GM18907 (cell line): ENCODE measurements around the gene FOXD1.
"Not testable (repeated sequence)": the region's sequence is repeated elsewhere in the genome, so short reads cannot be mapped to it uniquely, and the experiment has no call there.

Source experiments
- ATAC-seq: cut with Tn5 transposase; IDR thresholded peaks from one replicate; pipeline ENCODE4 v1.9.1; 2021; ENCODE audit warnings: mild to moderate bottlenecking, moderate library complexity; ENCODE audit not compliant: unreplicated experiment

FOXD1 gene

GRCh38 chr5:73419117-73419464 lies 29.5 kb downstream of the FOXD1 start:
- no peak for ATAC-seq

- ATAC-seq: no peak
Observed at GRCh38 chr5:73418244-73418691, 30.3 kb downstream of the FOXD1 start.

GRCh38 chr5:73417303-73418034 lies 31.1 kb downstream of the FOXD1 start:
- no peak for ATAC-seq

- no peak for ATAC-seq
Observed at GRCh38 chr5:73415617-73416016, 33.0 kb downstream of the FOXD1 start.

- ATAC-seq: no peak
Observed at GRCh38 chr5:73415171-73415570, 33.4 kb downstream of the FOXD1 start.

DNA sequence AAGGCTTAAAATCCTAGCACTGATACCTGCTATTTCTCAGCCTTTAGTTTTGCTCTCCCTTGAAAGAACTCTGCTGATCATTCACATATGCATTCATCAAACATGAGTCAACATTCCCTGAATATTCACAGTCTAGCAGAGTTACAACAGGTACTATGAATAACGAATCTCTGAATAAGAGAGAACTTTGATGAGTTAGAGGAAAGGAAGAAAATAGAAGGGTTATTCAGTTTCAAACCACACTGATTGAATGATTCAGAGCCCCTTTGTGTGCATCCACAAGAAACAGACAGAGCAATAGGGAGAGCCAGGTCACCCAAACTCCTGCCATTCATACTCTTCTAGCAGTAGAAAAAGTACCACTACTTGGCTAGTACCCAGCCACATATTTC lies 36.0 kb downstream of the FOXD1 start:
- ATAC-seq: no peak

DNA sequence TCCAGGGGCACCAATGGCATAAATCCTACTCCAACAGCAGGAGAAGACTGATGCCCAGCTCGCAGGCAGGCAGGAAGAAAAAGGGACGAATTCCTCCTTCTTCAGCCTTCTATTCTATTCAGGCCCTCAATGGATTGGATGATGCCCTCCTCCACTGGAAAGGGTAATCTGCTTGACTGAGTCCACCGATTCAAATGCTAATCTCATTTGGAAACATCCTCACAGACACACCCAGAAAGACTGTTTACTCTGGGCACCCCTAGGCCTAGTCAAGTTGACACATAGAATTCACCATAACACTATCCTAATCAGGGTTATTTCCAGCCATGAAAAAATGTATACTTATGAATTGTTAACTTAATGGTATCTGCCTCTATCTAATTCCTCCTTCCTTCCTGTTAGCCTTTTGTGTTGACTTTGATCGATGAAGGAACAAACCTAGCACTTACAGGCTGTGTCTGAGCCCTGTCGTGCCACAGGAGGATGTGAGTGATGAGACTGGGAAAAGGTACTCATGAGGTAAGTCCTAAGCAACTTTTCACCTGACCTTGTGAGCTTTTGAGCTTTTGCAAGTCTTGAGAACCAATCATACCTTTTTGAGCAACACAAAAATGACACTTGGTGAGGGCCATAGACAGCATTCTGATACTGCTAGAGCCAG lies 36.5 kb downstream of the FOXD1 start:
- ATAC-seq: no peak

DNA sequence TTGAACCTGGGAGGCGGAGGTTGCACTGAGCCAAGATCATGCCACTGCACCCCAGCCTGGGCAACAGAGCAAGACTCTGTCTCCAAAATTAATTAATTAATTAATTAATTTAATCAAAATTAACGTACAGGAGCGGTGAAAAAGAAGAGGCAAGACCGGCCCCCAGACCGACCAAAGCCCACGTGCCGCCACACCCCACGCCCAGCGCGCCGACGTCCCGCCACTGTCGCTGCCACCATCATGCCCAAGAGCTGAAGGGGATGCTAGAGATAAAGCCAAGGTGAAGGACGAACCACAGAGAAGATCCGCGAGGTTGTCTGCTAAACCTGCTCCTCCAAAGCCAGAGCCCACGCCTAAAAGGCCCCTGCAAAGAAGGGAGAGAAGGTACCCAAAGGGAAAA lies 38.6 kb downstream of the FOXD1 start:
- not testable (repeated sequence) for ATAC-seq

DNA sequence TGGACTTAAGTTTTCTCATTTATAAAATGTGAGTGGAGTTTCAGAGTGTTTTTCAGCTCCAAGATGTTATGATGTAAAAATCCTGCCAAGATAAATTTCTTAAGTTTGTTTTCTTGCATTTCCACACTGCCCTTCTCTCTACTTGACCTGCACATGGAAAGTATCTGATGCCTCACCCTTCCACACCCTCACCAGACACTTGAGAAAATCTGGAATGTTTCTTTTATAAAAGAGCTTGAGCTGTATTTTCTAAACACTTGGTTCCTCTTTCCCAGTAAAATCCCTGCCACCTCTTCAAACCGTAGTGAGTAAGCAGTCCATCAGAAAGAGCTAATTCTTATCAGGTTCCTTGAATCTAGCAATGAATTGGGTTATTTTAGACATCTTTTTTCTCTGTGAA lies 42.9 kb downstream of the FOXD1 start:
- no peak for ATAC-seq

DNA sequence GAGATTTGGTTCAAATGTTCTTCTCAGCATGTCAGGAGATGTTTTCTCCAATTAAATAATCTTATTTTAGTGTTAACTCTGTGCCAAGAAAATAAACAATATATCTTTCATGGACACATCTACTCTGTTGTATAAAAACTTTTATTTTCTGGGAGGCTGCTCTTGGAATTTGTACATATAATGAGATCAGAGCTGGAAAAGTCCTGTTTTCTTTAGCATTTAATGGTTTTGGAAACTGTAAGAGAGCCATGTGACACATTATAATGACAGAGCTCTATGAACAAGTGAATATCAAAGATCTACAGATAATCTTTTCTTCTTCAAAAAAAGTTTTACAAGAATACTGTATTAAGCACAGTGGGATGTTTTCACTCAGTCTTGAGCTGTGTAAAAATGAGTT lies 48.8 kb downstream of the FOXD1 start:
- ATAC-seq: no peak
